ENCODE data around the gene PRSS38.

The PRSS38 gene

GRCh38 chr1:227816750-227817446 lies 1.4 kb downstream of the PRSS38 start:
- DNase-seq (ENCODE audit: insufficient read length, low spot score) = no peak
- no peak for FAIRE-seq
- TF ChIP-seq CTCF (IDR thresholded peaks at IDR 0.05; ENCODE audit: insufficient read depth, missing control alignments) = no peak

- no peak for FAIRE-seq
- no peak for DNase-seq (ENCODE audit: insufficient read length, low spot score)
- no peak for TF ChIP-seq CTCF (IDR thresholded peaks at IDR 0.05; ENCODE audit: insufficient read depth, missing control alignments)
Measured at GRCh38 chr1:227823537-227823936, 8.1 kb downstream of the PRSS38 start.

GRCh38 chr1:227824204-227824603 lies 8.7 kb downstream of the PRSS38 start:
- TF ChIP-seq CTCF (IDR thresholded peaks at IDR 0.05; ENCODE audit: insufficient read depth, missing control alignments) = no peak
- no peak for DNase-seq (ENCODE audit: insufficient read length, low spot score)
- FAIRE-seq = no peak

- TF ChIP-seq CTCF (IDR thresholded peaks at IDR 0.05; ENCODE audit: insufficient read depth, missing control alignments) = no peak
- no peak for FAIRE-seq
- no peak for DNase-seq (ENCODE audit: insufficient read length, low spot score)
Measured at GRCh38 chr1:227828786-227829185, 13.3 kb downstream of the PRSS38 start.

- no peak for TF ChIP-seq CTCF (IDR thresholded peaks at IDR 0.05; ENCODE audit: insufficient read depth, missing control alignments)
- DNase-seq (ENCODE audit: insufficient read length, low spot score) (no peak), FAIRE-seq (no peak)
Measured at GRCh38 chr1:227838181-227838580, 22.7 kb downstream of the PRSS38 start.

- TF ChIP-seq CTCF (IDR thresholded peaks at IDR 0.05; ENCODE audit: insufficient read depth, missing control alignments) = no peak
- FAIRE-seq = no peak
Measured at GRCh38 chr1:227841096-227841495, 25.6 kb downstream of the PRSS38 start.

GRCh38 chr1:227844320-227845146 lies 29.1 kb downstream of the PRSS38 start:
- no peak for TF ChIP-seq CTCF (IDR thresholded peaks at IDR 0.05; ENCODE audit: insufficient read depth, missing control alignments)
- DNase-seq (ENCODE audit: insufficient read length, low spot score) = no peak
- no peak for FAIRE-seq

More at GRCh38 chr1:227841096-227841495, 25.6 kb downstream of the PRSS38 start:
- no peak for DNase-seq (ENCODE audit: insufficient read length, low spot score)
